ENCODE results near the gene TMPRSS12. TPM values are rescaled to one million over a fixed set of nuclear protein-coding genes. Genes with fewer than 3 reads are reported as not detected.
A peak's percentile ranks its signal among the peaks of the same experiment; 100 is the strongest.
"Not testable (repeated sequence)": the region's sequence is repeated elsewhere in the genome, so short reads cannot be mapped to it uniquely, and the experiment has no call there.

TMPRSS12 gene, protein sequence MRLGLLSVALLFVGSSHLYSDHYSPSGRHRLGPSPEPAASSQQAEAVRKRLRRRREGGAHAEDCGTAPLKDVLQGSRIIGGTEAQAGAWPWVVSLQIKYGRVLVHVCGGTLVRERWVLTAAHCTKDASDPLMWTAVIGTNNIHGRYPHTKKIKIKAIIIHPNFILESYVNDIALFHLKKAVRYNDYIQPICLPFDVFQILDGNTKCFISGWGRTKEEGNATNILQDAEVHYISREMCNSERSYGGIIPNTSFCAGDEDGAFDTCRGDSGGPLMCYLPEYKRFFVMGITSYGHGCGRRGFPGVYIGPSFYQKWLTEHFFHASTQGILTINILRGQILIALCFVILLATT
- not detected for total RNA-seq

DNA sequence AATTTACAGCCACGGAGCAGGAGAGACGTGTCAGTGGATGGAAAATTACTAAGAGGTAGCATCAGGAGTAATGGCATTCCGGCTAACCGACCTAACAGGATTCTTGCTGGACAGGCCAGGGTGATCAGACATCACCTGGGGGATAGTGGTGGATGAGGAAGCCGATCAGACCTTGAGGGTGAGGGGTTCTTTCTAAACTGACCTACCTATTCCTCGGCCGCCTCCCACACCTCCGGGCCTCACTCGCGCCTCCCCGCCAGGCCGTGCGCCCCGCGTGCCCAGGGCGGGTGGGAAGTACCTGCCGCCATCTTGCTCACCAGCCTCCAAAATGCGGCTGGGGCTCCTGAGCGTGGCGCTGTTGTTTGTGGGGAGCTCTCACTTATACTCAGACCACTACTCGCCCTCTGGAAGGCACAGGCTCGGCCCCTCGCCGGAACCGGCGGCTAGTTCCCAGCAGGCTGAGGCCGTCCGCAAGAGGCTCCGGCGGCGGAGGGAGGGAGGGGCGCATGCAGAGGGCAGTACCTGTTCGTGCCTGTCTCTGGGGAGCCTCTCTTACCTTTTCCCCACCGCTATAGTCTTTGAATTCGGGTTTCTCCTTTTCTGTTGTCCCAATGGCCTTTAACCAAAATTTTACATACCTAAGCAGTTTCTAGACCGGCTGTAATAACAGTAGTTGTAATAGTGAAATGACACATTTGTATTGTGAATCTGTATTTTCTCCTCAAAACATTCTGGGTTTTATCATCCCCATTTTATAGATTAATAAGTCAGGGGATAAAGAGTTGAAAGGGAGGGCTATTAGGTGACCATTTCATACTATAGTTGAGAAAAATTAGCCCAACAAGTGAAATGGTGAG, at the start of gene TMPRSS12:
TSS of gene TMPRSS12 (plus strand) at position 290 of the 857 bp plus-strand sequence. CDS start at position 329, 39 bp downstream.
- no peak within 1 kb of the TSS for H3K4me3 Mint-ChIP-seq
- H3K36me3 Mint-ChIP-seq (ENCODE audit: low read depth): no peaks in the 10 kb centered on the region
- H3K27ac Mint-ChIP-seq: no peak within 1 kb of the TSS
- DNase-seq: no peak
- H3K4me1 Mint-ChIP-seq (ENCODE audit: low read depth): no peaks in the 10 kb centered on the region
- ATAC-seq: no peak
- peaks cover 8% of the 10 kb centered on the region for H3K9me3 Mint-ChIP-seq (ENCODE audit: insufficient read depth)
- peaks cover 7% of the 10 kb centered on the region for H3K27me3 Mint-ChIP-seq (ENCODE audit: low read depth)
- POLR2A ChIA-PET: no interaction called here
- CTCF ChIA-PET: no interaction called here

DNA sequence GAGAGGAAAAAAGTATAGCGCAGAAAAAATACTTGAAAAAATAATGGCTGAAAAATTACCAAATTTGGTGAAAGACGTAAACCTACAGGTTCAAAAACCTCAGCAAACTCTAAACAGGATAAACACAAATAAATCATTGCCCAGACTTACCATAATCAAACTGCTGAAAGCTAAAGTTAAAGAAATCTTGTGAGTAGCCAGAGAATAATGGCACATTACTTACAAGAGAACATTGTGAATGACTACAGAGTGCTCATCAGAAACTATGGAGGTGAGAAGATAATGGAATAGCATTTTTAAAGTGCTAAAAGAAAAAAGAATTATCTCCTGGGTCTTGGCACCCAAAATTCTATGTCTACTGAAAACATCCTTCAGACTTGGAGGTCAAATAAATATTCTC, 42.8 kb upstream of the TMPRSS12 start:
- H3K27ac Mint-ChIP-seq: no peak overlapping the region

DNA sequence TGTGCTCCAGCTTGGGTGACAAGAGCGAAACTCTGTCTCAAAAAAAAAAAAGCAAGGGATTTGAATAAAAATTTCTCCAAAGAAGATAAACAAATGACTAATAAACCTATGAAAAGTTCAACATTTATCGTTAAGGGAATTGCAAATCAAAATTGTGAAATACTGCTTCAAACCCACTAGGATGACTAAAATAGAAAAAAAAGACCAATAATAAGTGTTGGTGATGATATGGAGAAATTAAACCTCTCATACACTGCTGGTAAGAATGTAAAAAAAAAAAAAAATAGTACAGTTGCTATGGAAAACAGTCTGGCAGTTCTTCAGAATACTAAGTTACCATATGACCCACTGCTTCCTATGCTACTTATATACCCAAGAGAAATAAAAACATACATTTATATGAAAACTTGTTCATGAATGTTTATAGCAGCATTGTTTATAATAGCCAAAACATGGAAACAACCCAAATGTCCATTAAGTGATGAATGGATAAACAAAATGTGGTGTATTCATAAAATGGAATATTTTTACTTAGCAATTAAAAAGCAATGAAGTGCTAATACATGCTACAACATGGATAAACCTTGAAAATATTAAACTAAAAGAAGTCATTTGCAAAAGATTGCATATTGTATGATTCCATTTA, 39.4 kb upstream of the TMPRSS12 start:
- no peak overlapping the region for H3K27ac Mint-ChIP-seq
- CTCF ChIA-PET: interaction anchor here (2.2 kb wide), 1 partner anchor 38 kb away, joined by 5 read pairs; no protein-coding TSS in a partner anchor

More for the DNA sequence above, 42.8 kb upstream of the TMPRSS12 start:
- POLR2A ChIA-PET: no interaction called here
- no peak for ATAC-seq
- Mint-ChIP-seq H3K36me3 (ENCODE audit: low read depth) (peaks cover 60% of the 10 kb centered on the region), H3K4me1 (ENCODE audit: low read depth) (no peaks in the 10 kb centered on the region), H3K9me3 (ENCODE audit: insufficient read depth) (peaks cover 17% of the 10 kb centered on the region), H3K27me3 (ENCODE audit: low read depth) (no peaks in the 10 kb centered on the region), H3K4me3 (no peak overlapping the region)
- CTCF ChIA-PET: interaction anchor here (1.5 kb wide), 1 partner anchor 35 kb away, joined by 6 read pairs; no protein-coding TSS in a partner anchor
- DNase-seq: no peak

DNA sequence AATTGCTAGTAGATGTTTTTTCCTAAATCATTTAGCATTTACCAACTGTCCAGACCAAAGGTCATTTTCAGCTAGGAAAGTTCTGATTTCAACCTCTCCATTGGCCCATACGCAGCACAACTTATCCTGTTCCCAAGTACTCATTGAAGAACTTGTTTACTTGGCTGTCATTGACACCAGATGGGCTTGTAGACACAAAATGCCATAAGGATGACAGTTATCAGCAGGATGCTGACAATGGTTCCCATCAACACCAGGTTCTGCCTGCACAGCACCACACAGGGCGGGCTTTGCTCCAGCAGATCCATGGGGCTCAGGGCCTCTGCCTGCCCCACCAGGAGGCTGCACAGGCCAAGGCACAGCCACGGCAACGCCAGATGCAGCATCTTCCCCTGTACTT, 36.5 kb upstream of the TMPRSS12 start:
- H3K9me3 Mint-ChIP-seq (ENCODE audit: insufficient read depth): peaks cover 2% of the 10 kb centered on the region

More for the DNA sequence above, 39.4 kb upstream of the TMPRSS12 start:
- Mint-ChIP-seq H3K27me3 (ENCODE audit: low read depth) (no peaks in the 10 kb centered on the region), H3K4me1 (ENCODE audit: low read depth) (no peaks in the 10 kb centered on the region), H3K36me3 (ENCODE audit: low read depth) (peaks cover 39% of the 10 kb centered on the region), H3K9me3 (ENCODE audit: insufficient read depth) (peaks cover 17% of the 10 kb centered on the region), H3K4me3 (no peak overlapping the region)
- no peak for DNase-seq
- POLR2A ChIA-PET: no interaction called here
- ATAC-seq: no peak

DNA sequence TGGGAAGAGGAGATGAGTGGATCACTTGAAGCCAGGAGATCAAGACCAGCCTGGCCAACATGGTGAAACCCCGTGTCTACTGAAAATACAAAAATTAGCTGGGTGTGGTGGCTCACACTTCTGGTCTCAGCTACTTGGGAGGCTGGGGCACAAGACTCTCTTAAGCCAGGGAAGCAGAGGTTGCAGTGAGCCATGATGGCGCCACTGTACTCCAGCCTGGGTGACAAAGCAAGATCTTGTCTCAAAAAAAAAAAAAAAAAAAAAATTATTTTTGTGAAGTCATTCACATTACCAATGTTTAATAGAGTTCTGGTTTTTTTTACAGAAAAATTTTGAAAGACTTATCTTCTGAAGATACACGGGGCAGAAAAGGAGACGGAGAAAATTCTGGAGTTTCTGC, 33.6 kb upstream of the TMPRSS12 start:
- H3K4me1 Mint-ChIP-seq (ENCODE audit: low read depth); POLR2A ChIA-PET; DNase-seq; H3K9me3 Mint-ChIP-seq (ENCODE audit: insufficient read depth); H3K4me3 Mint-ChIP-seq; ATAC-seq; H3K27ac Mint-ChIP-seq; H3K27me3 Mint-ChIP-seq (ENCODE audit: low read depth); CTCF ChIA-PET: not testable (repeated sequence)
- H3K36me3 Mint-ChIP-seq (ENCODE audit: low read depth): peaks cover 29% of the 10 kb centered on the region

More for the DNA sequence above, 36.5 kb upstream of the TMPRSS12 start:
- DNase-seq (no peak), ATAC-seq (no peak)
- Mint-ChIP-seq H3K27ac (no peak overlapping the region), H3K4me1 (ENCODE audit: low read depth) (no peaks in the 10 kb centered on the region), H3K4me3 (no peak overlapping the region), H3K27me3 (ENCODE audit: low read depth) (no peaks in the 10 kb centered on the region), H3K36me3 (ENCODE audit: low read depth) (peaks cover 22% of the 10 kb centered on the region)
- POLR2A ChIA-PET: no interaction called here
- CTCF ChIA-PET: no interaction called here

DNA sequence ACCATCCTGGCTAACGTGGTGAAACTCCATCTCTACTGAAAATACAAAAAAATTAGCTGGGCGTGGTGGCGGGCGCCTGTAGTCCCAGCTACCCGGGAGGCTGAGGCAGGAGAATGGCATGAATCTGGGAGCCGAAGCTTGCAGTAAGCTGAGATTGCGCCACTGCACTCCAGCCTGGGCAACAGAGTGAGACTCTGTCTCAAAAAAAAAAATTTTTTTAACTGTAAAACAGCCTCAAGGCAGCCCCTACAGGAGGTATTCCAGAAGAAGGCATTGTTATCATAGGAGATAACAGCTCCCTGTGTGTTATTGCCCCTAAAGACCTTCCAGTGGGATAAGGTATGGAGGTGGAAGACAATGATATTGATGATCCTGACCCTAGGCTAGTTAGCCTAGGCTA, 27.8 kb upstream of the TMPRSS12 start:
- H3K36me3 Mint-ChIP-seq (ENCODE audit: low read depth): peaks cover 45% of the 10 kb centered on the region
- H3K4me3 Mint-ChIP-seq; H3K4me1 Mint-ChIP-seq (ENCODE audit: low read depth); ATAC-seq; DNase-seq; H3K27me3 Mint-ChIP-seq (ENCODE audit: low read depth); H3K9me3 Mint-ChIP-seq (ENCODE audit: insufficient read depth); H3K27ac Mint-ChIP-seq; POLR2A ChIA-PET: not testable (repeated sequence)
- CTCF ChIA-PET: interaction anchor here (1.0 to 1.2 kb wide), 2 partner anchors 11 to 214 kb away, joined by 3 read pairs; no protein-coding TSS in a partner anchor

DNA sequence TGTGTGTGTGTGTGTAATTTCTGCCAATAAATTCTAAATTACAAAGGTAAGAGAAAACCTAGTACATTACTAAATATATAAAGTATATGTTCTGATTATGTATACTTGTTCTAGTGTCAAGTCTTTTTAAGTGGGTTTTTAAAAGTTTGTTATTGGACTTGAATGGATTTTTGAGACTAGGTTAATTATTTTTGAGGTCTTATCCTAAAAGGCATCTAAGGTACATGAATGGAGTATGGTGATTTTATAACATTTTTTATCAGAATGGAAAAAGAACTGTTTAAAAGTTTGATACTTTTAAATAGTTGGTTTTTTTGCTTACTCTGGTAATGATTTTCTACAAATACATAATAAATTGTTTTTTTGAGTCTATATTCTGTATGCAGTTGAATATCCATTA, 22.5 kb upstream of the TMPRSS12 start:
- Mint-ChIP-seq H3K4me3 (no peak overlapping the region), H3K9me3 (ENCODE audit: insufficient read depth) (no peaks in the 10 kb centered on the region), H3K27ac (no peak overlapping the region), H3K4me1 (ENCODE audit: low read depth) (peaks cover 4% of the 10 kb centered on the region), H3K27me3 (ENCODE audit: low read depth) (no peaks in the 10 kb centered on the region), H3K36me3 (ENCODE audit: low read depth) (peaks cover 28% of the 10 kb centered on the region)
- DNase-seq (no peak), ATAC-seq (no peak)
- POLR2A ChIA-PET: no interaction called here
- CTCF ChIA-PET: interaction anchor here (0.9 kb wide), 1 partner anchor 55 kb away, joined by 3 read pairs; no protein-coding TSS in a partner anchor

DNA sequence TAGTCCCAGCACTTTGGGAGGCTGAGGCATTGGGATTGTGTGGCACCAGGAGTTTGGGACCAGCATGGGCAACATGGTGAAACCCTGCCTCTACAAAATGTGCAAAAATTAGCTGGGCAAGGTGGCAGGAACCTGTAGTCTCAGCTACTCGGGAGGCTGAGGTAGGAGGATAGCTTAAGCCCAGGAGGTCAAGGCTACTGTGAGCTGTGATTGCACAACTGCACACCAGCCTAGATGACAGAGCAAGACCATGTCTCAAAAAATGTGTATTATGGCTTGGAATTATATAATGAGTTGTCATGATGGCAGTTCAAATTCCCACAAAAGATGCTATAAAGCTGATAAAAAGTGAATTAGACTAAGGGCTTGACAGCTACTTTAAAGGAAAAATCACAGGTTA, 20.6 kb upstream of the TMPRSS12 start:
- H3K4me1 Mint-ChIP-seq (ENCODE audit: low read depth): peaks cover 5% of the 10 kb centered on the region
- ChIA-PET POLR2A (no interaction called here), CTCF (interaction anchor here (0.7 to 2.6 kb wide), 4 partner anchors 57 to 204 kb away, joined by 3 to 15 read pairs (median 4); partner anchors contain the start of gene SLC11A2)
- H3K9me3 Mint-ChIP-seq (ENCODE audit: insufficient read depth): no peaks in the 10 kb centered on the region
- no peak for ATAC-seq
- DNase-seq: no peak
- H3K36me3 Mint-ChIP-seq (ENCODE audit: low read depth): peaks cover 13% of the 10 kb centered on the region
- no peak overlapping the region for H3K27ac Mint-ChIP-seq
- H3K27me3 Mint-ChIP-seq (ENCODE audit: low read depth): no peaks in the 10 kb centered on the region
- no peak overlapping the region for H3K4me3 Mint-ChIP-seq

DNA sequence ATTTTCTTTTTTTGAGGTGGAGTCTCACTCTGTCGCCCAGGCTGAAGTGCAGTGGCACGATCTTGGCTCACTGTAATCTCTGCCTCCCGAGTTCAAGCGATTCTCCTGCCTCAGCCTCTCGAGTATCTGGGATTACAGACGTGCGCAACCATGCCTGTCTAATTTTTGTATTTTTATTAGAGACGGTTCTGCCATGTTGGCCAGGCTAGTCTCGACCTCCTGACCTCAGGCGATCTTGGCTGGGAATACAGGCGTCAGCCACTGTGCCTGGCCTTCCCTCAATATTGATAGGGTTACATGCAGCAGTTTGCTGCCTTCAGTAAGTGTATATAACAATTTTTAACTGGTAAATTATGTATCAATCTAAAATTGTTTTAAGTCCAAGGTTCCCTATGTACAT, 19.0 kb upstream of the TMPRSS12 start:
- H3K27me3 Mint-ChIP-seq (ENCODE audit: low read depth); DNase-seq; ATAC-seq; POLR2A ChIA-PET; H3K27ac Mint-ChIP-seq; H3K4me3 Mint-ChIP-seq; H3K36me3 Mint-ChIP-seq (ENCODE audit: low read depth); H3K4me1 Mint-ChIP-seq (ENCODE audit: low read depth); H3K9me3 Mint-ChIP-seq (ENCODE audit: insufficient read depth): not testable (repeated sequence)
- CTCF ChIA-PET: interaction anchor here (4.5 kb wide), 2 partner anchors 59 to 162 kb away, joined by 25 to 75 read pairs; no protein-coding TSS in a partner anchor

DNA sequence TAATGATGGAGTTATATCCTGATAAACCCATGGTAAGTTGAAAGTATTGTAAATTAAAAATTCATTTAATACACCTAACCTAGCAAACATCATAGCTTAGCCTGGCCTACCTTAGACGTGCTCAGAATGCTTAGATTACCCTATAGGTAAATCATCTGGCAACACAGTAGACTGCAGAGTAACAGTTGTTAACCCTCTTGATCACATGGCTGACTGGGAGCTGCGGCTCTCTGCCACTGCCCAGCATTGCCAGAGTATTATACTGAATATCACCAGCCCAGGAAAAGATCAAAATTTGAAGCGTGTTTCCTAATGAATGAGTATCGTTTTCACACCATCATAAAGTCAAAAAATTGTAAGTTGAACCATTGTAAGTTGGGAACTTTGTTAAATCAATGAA, 17.8 kb upstream of the TMPRSS12 start:
- Mint-ChIP-seq H3K4me1 (ENCODE audit: low read depth) (peaks cover 5% of the 10 kb centered on the region), H3K9me3 (ENCODE audit: insufficient read depth) (no peaks in the 10 kb centered on the region), H3K4me3 (no peak overlapping the region), H3K27me3 (ENCODE audit: low read depth) (no peaks in the 10 kb centered on the region), H3K27ac (peak overlapping the region; percentile 46), H3K36me3 (ENCODE audit: low read depth) (no peaks in the 10 kb centered on the region)
- ATAC-seq (peak; percentile 45), DNase-seq (no peak)
- ChIA-PET CTCF (interaction anchor here (0.8 to 4.7 kb wide), 10 partner anchors 14 to 516 kb away, joined by 3 to 75 read pairs (median 6); partner anchors contain the start of gene SLC11A2), POLR2A (no interaction called here)

DNA sequence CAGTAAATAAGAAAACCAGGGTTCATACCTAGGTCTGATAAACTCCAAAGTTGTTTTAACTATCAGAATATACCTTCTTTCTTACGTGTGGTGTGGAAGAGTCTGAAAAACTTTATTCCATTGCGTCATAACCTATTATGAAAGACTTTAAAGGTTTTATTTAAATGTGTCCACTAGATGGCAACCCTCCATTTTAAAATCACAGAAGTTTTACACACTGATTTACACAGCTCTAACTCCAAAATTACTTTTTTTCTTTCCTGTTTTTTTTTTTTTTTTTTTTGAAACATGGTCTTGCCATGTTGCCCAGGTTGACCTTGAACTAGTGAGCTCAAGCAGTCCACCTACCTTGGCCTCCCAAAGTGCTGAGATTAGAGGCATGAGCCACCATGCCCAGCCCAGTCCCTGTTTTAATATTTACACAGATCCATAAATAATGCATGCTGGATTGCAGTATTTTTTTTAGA, 17.3 kb upstream of the TMPRSS12 start:
- peak; percentile 73 for ATAC-seq
- no peaks in the 10 kb centered on the region for H3K36me3 Mint-ChIP-seq (ENCODE audit: low read depth)
- ChIA-PET POLR2A (interaction anchor here (0.6 to 1.7 kb wide), 4 partner anchors 61 to 419 kb away, joined by 3 to 8 read pairs (median 3); partner anchors contain the start of gene SLC11A2), CTCF (interaction anchor here (0.8 to 4.7 kb wide), 24 partner anchors 10 to 524 kb away, joined by 3 to 75 read pairs (median 3); partner anchors contain the start of gene SLC11A2)
- peak overlapping the region; percentile 46 for H3K27ac Mint-ChIP-seq
- DNase-seq: no peak
- peaks cover 5% of the 10 kb centered on the region for H3K4me1 Mint-ChIP-seq (ENCODE audit: low read depth)
- no peaks in the 10 kb centered on the region for H3K9me3 Mint-ChIP-seq (ENCODE audit: insufficient read depth)
- H3K4me3 Mint-ChIP-seq: no peak overlapping the region
- no peaks in the 10 kb centered on the region for H3K27me3 Mint-ChIP-seq (ENCODE audit: low read depth)
